Measurements from ENCODE around the gene FLOT1. TPM values are rescaled to one million over a fixed set of nuclear protein-coding genes. Genes with fewer than 3 reads are reported as not detected.

Gene FLOT1
- total and polyA plus RNA-seq, 9 of the 15 experiments (the other 6 are each of a cell fraction or from before 2014, with no cell fraction given), result 11.7 to 149 (median 118) TPM

DNA sequence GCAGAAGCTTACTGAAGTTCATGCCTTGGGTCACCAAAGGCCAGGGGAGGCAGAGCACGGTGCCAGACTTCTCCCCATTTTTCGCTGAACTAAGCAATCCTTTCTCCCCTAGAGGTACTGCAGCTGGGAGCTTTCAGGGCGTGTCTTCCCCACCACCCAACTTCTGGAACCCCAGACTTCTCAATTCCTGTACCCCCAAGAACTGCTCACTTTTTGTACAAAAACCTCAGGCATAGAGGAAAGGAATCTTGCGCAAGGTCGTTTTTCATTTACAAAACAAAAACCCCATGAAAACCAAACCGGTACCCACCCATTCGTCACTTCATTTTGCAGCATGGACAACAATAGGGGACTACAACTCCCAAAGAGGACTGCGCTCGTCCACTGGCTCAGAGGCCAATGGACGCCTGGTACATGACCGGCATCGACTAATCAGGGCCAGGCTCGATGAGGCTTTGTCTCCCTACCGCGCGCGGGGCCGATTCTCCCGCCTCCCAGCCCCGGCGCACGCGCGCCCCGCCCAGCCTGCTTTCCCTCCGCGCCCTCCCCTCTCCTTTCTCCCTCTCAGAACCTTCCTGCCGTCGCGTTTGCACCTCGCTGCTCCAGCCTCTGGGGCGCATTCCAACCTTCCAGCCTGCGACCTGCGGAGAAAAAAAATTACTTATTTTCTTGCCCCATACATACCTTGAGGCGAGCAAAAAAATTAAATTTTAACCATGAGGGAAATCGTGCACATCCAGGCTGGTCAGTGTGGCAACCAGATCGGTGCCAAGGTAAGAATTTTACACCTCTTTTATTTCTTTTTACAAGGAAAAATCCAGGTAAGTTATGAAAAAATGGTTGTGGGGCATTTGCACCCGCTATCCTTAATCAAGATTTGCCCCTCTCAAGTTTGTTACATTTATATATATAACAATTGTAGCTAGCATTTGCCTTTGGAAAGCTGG, 22.4 kb downstream of the FLOT1 start, which contains the start of gene TUBB (continued):
- TF ChIP-seq ERF (CRISPR knock-in tag; IDR thresholded peaks at IDR 0.05) (no peak), ZC3H8 (IDR thresholded peaks at IDR 0.05) (peak; percentile 45; the same call in 1 of the 2 replicates), HNRNPH1 (optimal IDR thresholded peaks at IDR 0.05; ENCODE audit: low read depth, low read length) (no peak), ZFPM2 (CRISPR knock-in tag; IDR thresholded peaks at IDR 0.05) (0 out of 2 replicates have a peak, but pooled peaks have one; percentile 65), ZNF644 (tag; IDR thresholded peaks at IDR 0.05; ENCODE audit: low read depth) (no peak; the same call in 1 of the 2 replicates), NBN (IDR thresholded peaks at IDR 0.05; ENCODE audit: low read depth) (no peak), ZNF197 (CRISPR knock-in tag; IDR thresholded peaks at IDR 0.05; ENCODE audit: low read depth) (0 out of 2 replicates have a peak, but pooled peaks have one; percentile 8), ZNF785 (CRISPR knock-in tag; IDR thresholded peaks at IDR 0.05) (no peak), ZNF445 (CRISPR knock-in tag; IDR thresholded peaks at IDR 0.05; ENCODE audit: low read depth) (no peak), TEAD4 (IDR thresholded peaks at IDR 0.05; ENCODE audit: low read length) (peak; percentile 83), TEAD4 (CRISPR knock-in tag; IDR thresholded peaks at IDR 0.05; ENCODE audit: borderline replicate concordance) (no peak), YBX1 (IDR thresholded peaks at IDR 0.05) (no peak), SLC30A9 (CRISPR knock-in tag; IDR thresholded peaks at IDR 0.05) (no peak), KLF10 (CRISPR knock-in tag; IDR thresholded peaks at IDR 0.05) (no peak)
- TF ChIP-seq, protein P1, sequence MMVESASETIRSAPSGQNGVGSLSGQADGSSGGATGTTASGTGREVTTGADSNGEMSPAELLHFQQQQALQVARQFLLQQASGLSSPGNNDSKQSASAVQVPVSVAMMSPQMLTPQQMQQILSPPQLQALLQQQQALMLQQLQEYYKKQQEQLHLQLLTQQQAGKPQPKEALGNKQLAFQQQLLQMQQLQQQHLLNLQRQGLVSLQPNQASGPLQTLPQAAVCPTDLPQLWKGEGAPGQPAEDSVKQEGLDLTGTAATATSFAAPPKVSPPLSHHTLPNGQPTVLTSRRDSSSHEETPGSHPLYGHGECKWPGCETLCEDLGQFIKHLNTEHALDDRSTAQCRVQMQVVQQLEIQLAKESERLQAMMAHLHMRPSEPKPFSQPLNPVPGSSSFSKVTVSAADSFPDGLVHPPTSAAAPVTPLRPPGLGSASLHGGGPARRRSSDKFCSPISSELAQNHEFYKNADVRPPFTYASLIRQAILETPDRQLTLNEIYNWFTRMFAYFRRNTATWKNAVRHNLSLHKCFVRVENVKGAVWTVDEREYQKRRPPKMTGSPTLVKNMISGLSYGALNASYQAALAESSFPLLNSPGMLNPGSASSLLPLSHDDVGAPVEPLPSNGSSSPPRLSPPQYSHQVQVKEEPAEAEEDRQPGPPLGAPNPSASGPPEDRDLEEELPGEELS (CRISPR knock-in tag; IDR thresholded peaks at IDR 0.05; ENCODE audit: borderline replicate concordance), result no peak
- TF ChIP-seq, protein P2, sequence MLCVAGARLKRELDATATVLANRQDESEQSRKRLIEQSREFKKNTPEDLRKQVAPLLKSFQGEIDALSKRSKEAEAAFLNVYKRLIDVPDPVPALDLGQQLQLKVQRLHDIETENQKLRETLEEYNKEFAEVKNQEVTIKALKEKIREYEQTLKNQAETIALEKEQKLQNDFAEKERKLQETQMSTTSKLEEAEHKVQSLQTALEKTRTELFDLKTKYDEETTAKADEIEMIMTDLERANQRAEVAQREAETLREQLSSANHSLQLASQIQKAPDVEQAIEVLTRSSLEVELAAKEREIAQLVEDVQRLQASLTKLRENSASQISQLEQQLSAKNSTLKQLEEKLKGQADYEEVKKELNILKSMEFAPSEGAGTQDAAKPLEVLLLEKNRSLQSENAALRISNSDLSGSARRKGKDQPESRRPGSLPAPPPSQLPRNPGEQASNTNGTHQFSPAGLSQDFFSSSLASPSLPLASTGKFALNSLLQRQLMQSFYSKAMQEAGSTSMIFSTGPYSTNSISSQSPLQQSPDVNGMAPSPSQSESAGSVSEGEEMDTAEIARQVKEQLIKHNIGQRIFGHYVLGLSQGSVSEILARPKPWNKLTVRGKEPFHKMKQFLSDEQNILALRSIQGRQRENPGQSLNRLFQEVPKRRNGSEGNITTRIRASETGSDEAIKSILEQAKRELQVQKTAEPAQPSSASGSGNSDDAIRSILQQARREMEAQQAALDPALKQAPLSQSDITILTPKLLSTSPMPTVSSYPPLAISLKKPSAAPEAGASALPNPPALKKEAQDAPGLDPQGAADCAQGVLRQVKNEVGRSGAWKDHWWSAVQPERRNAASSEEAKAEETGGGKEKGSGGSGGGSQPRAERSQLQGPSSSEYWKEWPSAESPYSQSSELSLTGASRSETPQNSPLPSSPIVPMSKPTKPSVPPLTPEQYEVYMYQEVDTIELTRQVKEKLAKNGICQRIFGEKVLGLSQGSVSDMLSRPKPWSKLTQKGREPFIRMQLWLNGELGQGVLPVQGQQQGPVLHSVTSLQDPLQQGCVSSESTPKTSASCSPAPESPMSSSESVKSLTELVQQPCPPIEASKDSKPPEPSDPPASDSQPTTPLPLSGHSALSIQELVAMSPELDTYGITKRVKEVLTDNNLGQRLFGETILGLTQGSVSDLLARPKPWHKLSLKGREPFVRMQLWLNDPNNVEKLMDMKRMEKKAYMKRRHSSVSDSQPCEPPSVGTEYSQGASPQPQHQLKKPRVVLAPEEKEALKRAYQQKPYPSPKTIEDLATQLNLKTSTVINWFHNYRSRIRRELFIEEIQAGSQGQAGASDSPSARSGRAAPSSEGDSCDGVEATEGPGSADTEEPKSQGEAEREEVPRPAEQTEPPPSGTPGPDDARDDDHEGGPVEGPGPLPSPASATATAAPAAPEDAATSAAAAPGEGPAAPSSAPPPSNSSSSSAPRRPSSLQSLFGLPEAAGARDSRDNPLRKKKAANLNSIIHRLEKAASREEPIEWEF (CRISPR knock-in tag; IDR thresholded peaks at IDR 0.05), result no peak
- TF ChIP-seq, protein P3, sequence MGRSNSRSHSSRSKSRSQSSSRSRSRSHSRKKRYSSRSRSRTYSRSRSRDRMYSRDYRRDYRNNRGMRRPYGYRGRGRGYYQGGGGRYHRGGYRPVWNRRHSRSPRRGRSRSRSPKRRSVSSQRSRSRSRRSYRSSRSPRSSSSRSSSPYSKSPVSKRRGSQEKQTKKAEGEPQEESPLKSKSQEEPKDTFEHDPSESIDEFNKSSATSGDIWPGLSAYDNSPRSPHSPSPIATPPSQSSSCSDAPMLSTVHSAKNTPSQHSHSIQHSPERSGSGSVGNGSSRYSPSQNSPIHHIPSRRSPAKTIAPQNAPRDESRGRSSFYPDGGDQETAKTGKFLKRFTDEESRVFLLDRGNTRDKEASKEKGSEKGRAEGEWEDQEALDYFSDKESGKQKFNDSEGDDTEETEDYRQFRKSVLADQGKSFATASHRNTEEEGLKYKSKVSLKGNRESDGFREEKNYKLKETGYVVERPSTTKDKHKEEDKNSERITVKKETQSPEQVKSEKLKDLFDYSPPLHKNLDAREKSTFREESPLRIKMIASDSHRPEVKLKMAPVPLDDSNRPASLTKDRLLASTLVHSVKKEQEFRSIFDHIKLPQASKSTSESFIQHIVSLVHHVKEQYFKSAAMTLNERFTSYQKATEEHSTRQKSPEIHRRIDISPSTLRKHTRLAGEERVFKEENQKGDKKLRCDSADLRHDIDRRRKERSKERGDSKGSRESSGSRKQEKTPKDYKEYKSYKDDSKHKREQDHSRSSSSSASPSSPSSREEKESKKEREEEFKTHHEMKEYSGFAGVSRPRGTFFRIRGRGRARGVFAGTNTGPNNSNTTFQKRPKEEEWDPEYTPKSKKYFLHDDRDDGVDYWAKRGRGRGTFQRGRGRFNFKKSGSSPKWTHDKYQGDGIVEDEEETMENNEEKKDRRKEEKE (IDR thresholded peaks at IDR 0.05; ENCODE audit: borderline replicate concordance in 1 of 2, control insufficient read depth in 1 of 2, low read depth in 2 of 2, low read length in 1 of 2), result no peak
